ENCODE results near the gene CREBL2. TPM values are rescaled to one million over a fixed set of nuclear protein-coding genes. Genes with fewer than 3 reads are reported as not detected.
A peak's percentile ranks its signal among the peaks of the same experiment; 100 is the strongest.

The CREBL2 gene
- total and polyA plus RNA-seq, 2 of the 13 experiments (the other 11 are each of a cell fraction or from before 2014, with no cell fraction given): 6.9 to 8.4 TPM

- TF ChIP-seq SETDB1 (CRISPR knock-in tag; IDR thresholded peaks at IDR 0.05; ENCODE audit: borderline replicate concordance) (no peak), SP4 (CRISPR knock-in tag; IDR thresholded peaks at IDR 0.05) (peak; percentile 88), ZNF18 (CRISPR knock-in tag; IDR thresholded peaks at IDR 0.05; ENCODE audit: insufficient replicate concordance) (no peak), ZBTB14 (CRISPR knock-in tag; IDR thresholded peaks at IDR 0.05) (no peak), ZNF205 (CRISPR knock-in tag; IDR thresholded peaks at IDR 0.05) (0 out of 2 replicates have a peak, but pooled peaks have one; percentile 31), TRIM24 (CRISPR knock-in tag; IDR thresholded peaks at IDR 0.05) (no peak), ATF2 (CRISPR knock-in tag; IDR thresholded peaks at IDR 0.05) (peak; percentile 83), ZNF180 (CRISPR knock-in tag; IDR thresholded peaks at IDR 0.05; ENCODE audit: borderline replicate concordance, low read depth) (no peak), NFE2L1 (CRISPR knock-in tag; IDR thresholded peaks at IDR 0.05; ENCODE audit: borderline replicate concordance) (no peak), MBNL3 (CRISPR knock-in tag; conservative IDR thresholded peaks at IDR 0.05) (no peak), ZNF484 (CRISPR knock-in tag; IDR thresholded peaks at IDR 0.05; ENCODE audit: borderline replicate concordance, low read depth) (no peak), NR2C2 (CRISPR knock-in tag; IDR thresholded peaks at IDR 0.05; ENCODE audit: borderline replicate concordance) (peak; percentile 72; the same call in 1 of the 2 replicates), CREB1 (IDR thresholded peaks at IDR 0.05) (peak; percentile 38; the same call in 1 of the 2 replicates), CREB1 (CRISPR knock-in tag; IDR thresholded peaks at IDR 0.05) (peak; percentile 82), ISL2 (CRISPR knock-in tag; IDR thresholded peaks at IDR 0.05) (peak; percentile 57; the same call in 1 of the 2 replicates), KAT2B (IDR thresholded peaks at IDR 0.05; ENCODE audit: borderline replicate concordance, low read depth, low read length) (no peak), ZNF879 (CRISPR knock-in tag; IDR thresholded peaks at IDR 0.05) (peak; percentile 87; the same call in 1 of the 2 replicates), ZMYM2 (CRISPR knock-in tag; IDR thresholded peaks at IDR 0.05) (peak; percentile 42; the same call in 1 of the 2 replicates), HOXA9 (CRISPR knock-in tag; IDR thresholded peaks at IDR 0.05; ENCODE audit: borderline replicate concordance) (no peak), NFIB (CRISPR knock-in tag; IDR thresholded peaks at IDR 0.05; ENCODE audit: borderline replicate concordance) (no peak), GATAD1 (CRISPR knock-in tag; IDR thresholded peaks at IDR 0.05) (peak; percentile 93), ZNF510 (CRISPR knock-in tag; IDR thresholded peaks at IDR 0.05; ENCODE audit: low read depth) (no peak), ZNF34 (CRISPR knock-in tag; IDR thresholded peaks at IDR 0.05; ENCODE audit: borderline replicate concordance) (0 out of 2 replicates have a peak, but pooled peaks have one; percentile 70)
- TF ChIP-seq, protein P1, sequence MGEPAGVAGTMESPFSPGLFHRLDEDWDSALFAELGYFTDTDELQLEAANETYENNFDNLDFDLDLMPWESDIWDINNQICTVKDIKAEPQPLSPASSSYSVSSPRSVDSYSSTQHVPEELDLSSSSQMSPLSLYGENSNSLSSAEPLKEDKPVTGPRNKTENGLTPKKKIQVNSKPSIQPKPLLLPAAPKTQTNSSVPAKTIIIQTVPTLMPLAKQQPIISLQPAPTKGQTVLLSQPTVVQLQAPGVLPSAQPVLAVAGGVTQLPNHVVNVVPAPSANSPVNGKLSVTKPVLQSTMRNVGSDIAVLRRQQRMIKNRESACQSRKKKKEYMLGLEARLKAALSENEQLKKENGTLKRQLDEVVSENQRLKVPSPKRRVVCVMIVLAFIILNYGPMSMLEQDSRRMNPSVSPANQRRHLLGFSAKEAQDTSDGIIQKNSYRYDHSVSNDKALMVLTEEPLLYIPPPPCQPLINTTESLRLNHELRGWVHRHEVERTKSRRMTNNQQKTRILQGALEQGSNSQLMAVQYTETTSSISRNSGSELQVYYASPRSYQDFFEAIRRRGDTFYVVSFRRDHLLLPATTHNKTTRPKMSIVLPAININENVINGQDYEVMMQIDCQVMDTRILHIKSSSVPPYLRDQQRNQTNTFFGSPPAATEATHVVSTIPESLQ (CRISPR knock-in tag; conservative IDR thresholded peaks at IDR 0.05): no peak; the same call in 1 of the 2 replicates
Observed at GRCh38 chr12:12611512-12612306, at the start of gene CREBL2 (continued).

Data from HepG2 (cell line).